CD4-positive, alpha-beta T cell treated with Interleukin-21 for 1 hour (primary cell): ENCODE results near the gene EXOC6B.
"Not testable (repeated sequence)": the region's sequence is repeated elsewhere in the genome, so short reads cannot be mapped to it uniquely, and the experiment has no call there.

Experiments
- DNase-seq: peaks from one replicate; pipeline ENCODE4 v3.0.0-alpha.2; 2020

EXOC6B gene

DNA sequence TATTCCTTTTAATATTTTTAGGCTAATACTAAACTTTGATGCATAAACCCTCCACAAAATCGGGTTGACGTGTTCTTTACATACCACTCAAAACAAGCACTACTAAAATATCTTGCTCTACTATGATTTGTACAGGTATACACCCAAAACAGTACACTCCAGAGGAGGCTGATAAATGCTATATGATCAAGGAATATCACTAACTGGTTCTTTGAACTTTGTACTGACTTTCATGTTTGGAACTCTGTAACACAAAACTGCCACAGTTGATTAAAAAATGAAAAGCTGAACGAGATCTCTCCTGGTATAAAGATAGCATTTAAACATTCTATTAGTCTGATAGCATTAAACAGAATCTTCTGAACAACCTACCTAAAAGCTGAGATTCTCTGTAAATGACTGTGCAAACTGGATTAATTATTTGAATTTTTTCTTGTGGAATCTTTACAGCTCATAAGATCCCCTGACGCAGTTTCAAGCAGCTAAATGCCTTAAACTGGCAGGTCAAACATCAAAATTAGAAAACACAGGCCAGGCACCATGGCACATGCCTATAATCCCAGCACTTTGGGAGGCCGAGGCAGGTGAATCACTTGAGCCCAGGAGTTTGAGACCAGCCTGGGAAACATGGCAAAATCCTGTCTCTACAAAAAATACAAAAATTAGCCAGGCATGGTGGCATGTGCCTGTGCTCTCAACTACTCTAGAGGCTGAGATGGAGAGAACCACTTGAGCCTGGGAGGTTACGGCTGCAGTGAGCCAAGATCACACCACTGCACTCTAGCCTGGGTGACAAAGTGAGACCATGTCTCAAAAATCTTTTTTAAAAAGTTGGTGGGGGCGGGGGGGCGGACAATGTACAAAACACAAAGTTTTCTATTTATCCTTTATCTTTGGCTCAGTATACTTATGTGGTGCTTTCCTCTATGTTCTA is 150.6 kb downstream of the EXOC6B start:
- DNase-seq, result no peak

DNA sequence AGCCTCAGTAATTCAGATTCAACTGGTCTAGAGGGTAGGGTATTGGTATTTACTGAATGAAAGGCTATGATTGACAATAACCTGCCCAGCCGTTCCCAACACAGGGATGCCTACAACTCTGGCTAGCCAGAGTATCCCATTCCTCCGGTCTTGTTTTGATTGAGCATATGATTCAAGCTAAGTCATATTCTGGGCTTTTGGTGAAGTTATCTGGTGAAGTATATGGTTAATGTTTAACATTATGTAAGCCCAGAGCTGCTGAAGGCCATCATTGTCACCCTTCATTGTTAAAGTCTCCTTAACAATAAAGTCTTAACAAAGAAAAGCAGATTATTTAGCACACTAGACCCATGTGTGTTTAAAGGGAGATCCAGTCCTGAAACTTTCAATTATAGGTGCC is 152.6 kb downstream of the EXOC6B start:
- DNase-seq, result no peak

DNA sequence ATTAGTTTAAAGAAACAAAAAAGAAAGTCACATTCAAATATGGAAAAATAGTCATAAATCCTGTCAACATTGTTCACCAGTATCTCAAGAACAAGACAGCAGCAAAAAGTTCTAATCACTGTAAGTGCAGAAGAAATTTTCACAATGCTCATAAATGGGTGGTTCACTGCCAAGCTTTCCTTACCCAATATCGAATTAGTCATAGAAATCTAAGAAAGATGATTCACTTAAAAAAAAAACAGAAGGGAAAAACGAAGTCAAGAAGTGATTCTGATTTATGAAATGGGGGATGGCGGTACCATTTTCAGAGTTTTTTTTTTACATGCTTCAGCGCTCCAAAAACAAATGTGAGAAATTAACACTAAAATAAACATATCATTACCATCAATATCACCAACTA is 156.7 kb downstream of the EXOC6B start:
- no peak for DNase-seq

DNA sequence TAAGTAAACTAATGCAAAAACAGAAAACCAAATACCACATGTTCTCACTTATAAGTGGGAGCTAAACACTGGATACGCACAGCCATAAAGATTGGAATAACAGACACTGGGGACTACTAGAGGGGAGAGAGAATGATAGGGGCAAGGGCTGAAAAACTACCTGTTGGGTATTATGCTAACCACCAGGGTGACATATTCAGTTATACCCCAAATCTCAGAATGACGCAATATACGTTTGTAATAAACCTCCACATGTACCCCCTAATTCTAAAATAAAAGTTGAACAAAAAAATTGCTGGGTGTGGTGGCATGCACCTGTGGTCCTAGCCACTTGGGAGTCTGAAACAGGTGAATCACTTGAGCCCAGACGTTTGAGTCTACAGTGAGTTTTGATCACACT is 157.2 kb downstream of the EXOC6B start:
- no peak for DNase-seq

DNA sequence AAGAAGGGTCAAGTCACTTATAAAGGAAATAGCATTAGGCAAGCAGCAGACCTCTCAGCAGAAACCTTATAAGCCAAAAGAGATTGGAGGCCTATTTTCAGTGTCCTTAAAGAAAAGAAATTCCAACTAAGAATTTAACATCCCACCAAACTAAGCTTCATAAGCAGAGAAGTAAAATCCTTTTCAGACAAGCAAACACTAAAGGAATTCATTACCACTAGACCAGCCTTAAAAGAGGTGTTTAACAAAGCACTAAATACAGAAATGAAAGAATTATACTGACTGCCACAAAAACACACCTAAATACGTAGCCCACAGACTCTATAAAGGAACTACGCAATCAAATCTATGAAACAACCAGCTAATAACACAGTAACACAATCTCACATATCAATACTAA is 160.4 kb downstream of the EXOC6B start:
- no peak for DNase-seq

DNA sequence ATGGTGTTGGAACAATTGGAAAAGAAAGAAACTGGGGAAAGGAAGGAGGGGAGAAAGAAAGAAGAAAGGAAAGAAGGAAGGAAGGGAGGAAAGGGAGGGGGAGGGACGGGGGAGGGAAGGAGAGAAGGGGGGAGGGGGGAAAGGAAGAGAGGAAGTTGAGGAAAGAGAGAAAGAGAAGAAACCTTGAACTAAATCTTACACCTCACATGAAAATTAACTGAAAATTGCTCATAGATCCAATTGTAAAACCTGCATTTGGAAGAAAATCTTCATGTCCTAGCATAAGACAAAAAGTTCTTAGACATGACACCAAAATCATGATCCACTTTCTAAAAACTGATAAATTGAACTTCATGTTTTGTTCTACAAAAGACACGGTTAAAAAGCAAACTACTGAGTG is 163.8 kb downstream of the EXOC6B start:
- DNase-seq, result no peak

DNA sequence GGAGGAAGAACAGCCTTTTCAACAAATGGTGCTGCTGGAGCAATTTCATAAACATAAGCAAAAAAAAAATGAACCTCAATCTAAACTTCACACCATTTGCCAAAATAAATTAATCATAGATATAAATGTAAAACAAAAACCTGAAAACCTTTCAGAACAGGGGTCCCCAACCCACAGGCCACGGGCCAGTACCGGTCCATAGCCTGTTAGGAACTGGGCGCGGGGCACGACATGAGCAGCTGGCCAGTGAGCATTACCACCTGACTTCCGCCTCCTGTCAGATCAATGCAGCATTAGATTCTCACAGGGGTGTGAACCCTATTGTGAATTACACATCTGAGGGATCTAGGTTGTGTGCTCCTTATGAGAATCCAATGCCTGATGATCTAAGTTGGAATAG is 176.0 kb downstream of the EXOC6B start:
- DNase-seq, result no peak

DNA sequence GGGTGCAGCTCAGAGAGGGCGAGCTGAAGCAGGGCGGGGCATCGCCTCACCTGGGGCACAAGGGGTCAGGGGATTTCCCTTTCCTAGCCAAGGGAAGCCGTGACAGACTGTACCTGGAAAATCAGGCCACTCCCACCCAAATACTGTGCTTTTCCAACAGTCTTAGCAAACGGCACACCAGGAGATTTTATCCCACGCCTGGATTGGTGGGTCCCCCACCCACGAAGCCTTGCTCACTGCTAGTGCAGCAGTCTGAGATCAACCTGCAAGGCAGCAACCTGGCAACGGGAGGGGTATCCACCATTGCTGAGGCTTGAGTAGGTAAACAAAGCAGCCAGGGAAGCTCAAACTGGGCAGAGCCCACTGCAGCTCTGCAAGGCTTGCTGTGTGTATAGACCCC is 184.6 kb downstream of the EXOC6B start:
- DNase-seq, result not testable (repeated sequence)

DNA sequence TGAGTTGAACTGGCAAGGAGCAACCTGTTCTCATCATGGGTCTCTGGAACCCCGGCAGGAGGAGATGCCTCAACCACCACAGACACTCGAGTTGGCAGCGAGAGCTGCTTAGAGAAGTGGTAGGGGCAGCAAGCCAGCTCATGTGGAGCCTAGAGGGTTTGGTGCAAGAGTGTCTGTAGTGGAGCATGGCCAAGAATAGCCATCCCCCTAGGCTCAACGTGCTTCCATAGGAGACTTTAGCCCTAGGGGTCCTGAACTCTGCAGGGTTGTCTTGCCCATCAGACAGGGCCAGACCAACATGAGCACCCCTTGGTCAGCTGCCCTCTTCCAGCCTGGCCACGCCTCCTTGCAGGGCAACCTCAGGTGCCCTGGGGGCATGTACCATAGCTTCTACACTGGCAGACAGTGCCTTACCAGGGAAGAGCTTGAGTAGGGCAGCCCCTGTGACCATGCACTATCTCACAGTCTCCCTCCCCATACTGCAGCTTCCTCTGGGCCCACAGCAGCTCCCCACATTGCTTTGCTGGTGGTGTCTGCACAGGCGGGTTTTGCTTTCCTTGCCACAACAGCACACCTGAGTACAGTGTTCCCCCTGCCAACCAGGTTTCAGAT is 187.1 kb downstream of the EXOC6B start:
- DNase-seq, result no peak

DNA sequence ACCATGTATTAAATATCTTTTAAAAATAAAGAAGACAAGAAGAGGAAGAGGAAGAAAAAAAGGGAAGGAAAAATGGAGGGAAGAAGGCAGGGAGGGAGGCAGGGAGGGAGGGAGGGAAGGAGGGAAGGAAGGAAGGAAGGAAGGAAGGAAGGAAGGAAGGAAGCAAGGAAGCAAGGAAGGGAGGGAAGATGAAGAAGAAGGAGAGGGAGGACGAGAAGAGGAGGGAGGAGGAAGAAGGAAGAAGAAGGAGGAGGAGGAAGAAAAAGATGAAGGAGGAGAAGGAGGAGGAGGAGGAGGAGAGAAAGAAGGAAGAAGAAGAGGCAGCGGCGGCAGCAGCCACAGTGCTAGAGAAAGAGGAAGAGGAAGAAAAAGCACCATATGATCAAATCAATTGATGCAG is 189.6 kb downstream of the EXOC6B start:
- DNase-seq, result no peak

DNA sequence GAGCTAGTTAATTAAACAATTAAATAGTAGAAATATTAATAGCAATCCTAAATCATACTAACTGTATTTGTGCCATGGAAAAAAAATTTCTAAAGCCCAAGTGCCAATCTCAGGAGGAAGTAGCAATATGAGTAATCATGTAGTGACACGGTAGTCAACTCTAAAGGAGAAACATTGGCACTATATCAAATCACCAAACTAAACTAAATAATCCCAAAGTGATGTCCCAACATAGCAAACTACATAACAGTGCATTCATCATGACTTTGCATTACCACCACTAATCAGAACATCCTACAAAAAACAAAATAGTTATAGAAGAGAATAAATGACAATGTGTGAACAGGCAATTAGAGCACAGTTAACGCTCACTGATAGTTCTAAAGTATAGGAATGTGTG is 195.1 kb downstream of the EXOC6B start:
- DNase-seq, result no peak

DNA sequence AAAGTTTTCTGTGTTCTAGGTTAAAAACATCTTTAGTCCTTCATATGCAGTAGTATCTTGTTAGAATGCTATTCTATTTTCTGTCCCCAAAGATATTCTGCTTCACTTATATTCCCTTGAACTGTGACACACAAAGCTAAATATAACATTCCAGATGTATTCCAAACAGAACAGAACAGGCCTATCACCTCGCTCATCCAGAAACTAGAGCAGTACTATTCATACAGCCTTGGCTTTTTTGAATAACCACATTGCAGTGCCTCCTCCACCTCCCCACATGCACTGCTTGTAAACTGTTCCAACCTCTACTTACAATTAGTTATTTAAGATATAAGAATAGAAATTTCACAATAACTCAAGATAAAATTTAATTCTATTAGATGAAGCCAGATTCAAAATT is 196.8 kb downstream of the EXOC6B start:
- DNase-seq, result no peak

DNA sequence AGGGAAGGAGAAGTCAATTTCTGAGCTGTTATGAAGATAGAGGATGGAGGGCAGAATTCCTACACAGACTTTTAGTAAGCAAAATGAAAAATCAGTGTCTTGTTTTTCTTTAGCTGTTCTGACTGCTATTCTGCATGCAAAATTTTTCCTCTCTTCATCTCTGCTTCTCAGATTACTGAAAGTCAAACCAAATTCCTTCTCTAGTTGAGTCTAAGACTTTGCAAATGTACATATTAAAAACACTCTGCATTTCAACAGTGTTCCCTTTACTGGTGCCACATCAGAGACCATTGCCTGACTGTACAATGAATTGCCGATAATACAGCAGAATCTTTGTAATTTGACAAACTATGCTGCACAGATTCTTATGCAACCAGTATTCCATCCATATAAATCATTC is 198.8 kb downstream of the EXOC6B start:
- no peak for DNase-seq

DNA sequence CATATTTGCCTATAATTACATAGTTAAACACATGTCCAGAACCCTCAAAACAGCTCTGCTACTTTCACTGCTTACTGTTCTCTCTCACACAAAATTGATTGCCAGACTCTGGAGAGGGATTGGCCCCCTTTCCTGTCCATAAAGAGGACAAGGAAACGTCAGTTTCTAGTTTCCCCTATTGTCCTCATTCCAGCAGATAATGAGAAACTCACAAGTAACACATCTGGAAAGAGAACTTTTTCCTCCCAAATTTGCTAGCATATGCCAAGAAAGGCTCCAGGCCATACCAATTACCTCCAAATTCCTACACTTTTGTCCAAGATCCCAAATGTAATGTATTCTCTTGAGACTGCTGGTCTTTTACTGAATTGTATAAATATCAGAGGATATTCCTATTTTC is 200.5 kb downstream of the EXOC6B start:
- no peak for DNase-seq

DNA sequence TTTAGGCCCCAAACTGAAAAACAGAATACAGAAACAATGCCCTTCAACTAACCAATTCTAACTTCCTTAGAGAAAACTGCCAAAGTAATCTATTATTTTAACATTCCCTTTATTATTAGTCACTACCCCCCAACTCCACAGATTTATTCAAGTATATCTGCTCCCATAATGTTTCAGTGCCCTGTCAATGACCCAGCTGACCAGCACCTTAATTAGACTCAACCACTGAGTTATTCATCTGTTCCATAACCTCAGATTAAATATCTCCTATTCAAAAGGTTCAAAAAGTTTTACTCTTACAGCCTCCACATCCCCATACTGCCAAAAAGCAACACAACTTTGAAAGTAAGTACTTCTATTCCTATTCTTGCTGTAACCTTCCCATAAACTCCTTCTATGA is 202.4 kb downstream of the EXOC6B start:
- no peak for DNase-seq

DNA sequence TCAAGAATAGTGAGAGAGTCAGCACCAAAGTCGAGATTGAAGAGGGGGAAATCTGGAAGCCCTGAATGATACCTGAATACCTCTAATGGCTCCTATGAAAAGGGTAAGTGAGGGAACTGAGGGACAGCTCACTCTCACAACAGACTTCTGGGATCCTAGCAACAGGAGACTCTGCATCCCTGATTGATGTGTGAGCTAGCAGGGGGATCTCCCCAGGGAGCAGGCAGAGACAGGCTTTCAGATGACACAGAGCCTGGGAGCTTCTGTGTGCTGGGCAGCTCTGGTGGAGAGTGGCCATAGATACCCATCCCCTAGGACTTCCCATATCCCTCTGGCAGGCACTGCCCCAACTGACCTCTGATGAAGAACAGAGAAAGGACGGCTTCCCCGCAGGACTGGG is 206.2 kb downstream of the EXOC6B start:
- no peak for DNase-seq

DNA sequence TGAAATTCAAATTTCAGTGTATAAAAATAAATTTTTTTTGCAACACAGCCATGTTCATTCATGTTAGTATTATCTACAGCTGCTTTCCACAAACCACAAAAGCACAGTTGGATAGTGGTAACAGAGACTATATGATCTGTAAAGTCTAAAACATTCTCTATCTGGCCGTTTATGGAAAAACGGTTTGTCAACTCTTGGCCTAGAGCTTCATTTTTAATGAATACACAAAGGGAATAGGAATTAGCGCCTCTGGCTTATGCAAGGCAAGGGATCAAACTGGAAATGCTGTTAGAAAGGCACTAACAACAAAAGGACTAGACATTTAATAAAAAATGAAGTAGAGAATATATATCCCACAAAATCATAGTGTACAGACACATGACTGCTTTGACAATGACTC is 211.9 kb downstream of the EXOC6B start:
- DNase-seq, result no peak

DNA sequence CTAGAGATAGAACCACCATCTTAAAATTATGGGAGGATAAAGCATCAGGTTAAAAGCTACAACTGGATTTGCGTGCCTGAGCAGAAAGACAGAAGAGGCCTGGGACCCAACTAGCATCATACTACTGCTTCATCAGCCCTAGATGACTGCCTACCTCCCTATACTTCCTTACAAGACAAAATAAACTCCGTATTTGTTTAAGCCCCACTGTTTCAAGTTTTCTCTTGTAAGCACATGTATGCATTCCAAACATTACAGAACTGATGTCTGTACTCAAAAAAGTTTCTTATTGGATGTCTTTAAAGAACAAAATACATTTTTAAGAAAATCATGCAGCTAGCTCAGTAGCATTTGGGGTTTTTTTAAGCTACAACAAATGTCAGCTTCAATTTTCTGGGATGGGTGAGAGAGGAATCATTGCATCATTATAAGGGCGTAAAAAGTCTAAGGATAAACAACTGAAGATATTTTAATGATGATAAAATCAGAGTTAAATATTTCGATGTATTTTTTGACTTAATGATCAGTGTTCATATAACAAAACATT is 213.1 kb downstream of the EXOC6B start:
- no peak for DNase-seq

DNA sequence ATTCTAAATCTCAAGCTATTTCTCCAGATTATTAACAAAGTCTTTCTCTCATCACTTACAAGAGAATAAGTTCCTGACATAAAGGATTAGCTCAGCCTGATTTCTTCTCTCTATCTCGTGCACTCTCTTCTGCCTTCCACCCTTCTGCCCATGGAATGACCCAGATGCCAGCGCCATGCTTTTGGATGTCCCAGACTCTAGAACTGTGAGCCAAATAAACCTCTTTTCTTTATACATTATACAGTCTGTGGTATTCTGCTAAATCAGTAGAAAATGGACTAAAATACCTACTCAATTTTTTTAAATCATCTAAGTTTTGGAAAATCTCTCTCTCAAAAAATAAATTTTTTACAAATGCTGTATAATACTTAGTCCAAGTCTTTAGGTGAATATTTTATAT is 218.6 kb downstream of the EXOC6B start:
- DNase-seq, result no peak

DNA sequence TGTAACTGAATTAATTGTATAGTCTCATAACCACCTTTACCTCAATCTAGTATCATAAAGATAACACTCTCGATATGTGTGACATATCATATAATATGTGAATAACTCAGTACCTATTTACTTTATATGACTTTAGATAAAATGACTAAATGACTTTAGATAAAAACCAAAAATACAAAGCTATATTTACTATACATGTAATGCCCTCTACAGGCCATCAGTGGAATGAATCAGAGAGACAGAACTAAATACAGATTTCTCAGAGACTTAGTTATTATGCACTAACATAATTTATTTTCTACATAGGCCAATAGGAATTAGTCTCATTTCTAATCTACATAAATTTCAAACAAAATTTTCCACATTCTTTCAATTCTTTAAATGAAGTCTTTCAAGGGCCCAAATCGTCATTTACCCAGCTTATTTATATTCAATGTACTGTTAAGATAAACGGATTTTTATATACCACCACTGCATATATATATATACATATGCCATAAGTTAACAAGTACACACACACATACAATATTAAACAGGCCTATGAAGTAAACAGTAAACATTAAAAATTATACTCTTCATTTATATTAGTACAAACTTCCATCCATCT is 219.9 kb downstream of the EXOC6B start:
- DNase-seq, result peak; percentile 1

DNA sequence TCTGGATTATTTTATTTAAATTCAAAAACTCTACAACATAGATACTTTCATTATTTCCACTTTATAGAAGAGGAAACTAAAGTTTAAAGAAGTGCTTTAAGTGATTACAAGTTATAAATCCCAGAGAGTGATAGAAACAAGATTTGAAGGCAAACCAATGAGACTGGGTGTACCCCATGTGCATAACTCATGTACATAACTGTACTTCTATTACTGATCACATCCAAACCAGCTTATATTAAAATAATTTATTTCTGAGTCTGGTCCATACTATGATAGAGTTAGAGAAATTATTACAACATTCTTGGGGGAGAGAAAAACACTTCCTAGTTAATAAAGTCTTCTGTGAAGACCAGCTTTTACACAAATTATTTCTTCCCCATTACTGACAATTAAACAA is 221.4 kb downstream of the EXOC6B start:
- DNase-seq, result no peak

DNA sequence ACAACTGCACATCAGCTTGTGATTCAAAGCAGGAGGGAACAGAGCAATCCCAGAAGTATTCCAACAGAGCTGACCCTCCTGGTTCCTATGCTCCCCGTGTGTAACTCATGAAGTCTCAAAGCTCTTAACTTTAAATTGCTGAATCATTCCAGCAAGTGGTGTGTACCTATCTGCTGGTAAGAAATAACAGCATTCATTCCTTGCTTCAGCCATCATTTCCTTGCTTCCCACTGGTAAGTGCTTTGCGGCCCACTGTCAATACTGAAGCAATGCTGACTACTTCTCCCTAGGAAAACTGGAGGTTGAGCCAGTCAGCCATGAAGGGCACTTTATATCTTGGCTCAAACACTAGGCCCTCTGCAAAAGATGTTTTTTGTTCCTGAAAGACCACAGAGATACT is 222.4 kb downstream of the EXOC6B start:
- DNase-seq, result no peak

DNA sequence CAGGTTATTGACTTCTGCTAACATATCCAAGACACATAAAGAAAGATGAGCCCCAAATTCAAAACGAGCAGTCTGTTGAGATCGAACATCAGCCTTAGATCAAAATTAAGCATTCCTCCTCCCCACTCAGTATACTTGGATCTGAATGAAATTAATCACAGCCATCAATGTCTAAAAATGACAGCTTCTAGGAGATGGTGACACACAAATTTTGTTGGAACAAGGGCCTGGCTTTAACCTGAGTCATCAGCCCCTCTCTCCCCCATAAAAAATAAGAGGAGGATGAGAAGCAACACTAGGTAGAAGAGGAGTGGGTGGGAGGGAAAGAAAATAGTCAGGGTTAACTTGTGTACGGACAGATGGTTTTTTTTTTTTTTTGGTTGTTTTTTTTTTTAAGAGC is 223.1 kb downstream of the EXOC6B start:
- no peak for DNase-seq

DNA sequence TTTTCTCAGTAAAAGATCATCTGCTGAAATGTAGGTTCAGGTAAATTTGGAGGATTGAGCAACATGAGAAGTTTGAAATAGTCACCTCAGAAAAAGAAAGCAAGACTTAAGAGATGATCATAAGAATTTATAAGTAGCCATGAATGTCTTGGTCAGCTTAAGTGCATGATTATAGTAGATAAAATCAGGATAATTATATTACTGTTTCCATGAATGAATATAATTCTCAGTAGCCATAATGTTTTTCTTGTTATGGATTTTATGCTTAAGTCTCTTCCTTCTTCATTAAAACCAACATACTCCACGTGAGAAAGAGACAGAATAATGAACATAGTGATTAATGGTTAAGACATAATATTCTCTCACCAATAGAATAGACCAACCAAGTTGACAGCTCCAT is 223.7 kb downstream of the EXOC6B start:
- no peak for DNase-seq
